ENCODE measurements around the gene CIB2. TPM values are rescaled to one million over a fixed set of nuclear protein-coding genes. Genes with fewer than 3 reads are reported as not detected.

The CIB2 gene
- total and polyA plus RNA-seq, 7 donors = 2.4 to 18.0 (median 6.0) TPM

DNA sequence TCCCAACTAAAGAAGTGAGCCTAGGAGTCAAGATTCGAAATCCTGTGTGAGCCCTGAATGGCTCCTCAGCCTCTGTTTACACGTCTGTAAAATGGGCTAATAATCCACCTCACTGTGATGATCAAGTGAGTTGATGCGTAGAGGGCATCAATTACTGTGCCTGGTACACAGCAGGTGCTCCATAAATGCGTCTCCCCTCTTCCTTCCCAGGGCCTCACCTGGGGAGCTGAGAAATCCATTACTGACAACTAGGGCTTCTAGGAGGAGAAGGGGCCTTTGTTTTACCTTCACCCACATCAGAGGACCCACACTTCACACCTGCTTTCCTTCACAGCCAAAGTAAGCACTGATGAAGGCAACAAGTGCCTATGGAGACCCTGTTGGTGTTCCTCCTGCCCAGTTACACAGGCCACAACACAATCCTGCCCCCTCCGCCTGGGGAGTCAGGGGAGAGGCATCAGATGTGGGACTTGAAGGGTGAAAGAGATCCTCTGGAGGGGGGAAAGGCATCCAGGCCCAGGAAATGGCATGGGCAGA, 1.4 kb downstream of the CIB2 start:
- TF ChIP-seq, protein P1, sequence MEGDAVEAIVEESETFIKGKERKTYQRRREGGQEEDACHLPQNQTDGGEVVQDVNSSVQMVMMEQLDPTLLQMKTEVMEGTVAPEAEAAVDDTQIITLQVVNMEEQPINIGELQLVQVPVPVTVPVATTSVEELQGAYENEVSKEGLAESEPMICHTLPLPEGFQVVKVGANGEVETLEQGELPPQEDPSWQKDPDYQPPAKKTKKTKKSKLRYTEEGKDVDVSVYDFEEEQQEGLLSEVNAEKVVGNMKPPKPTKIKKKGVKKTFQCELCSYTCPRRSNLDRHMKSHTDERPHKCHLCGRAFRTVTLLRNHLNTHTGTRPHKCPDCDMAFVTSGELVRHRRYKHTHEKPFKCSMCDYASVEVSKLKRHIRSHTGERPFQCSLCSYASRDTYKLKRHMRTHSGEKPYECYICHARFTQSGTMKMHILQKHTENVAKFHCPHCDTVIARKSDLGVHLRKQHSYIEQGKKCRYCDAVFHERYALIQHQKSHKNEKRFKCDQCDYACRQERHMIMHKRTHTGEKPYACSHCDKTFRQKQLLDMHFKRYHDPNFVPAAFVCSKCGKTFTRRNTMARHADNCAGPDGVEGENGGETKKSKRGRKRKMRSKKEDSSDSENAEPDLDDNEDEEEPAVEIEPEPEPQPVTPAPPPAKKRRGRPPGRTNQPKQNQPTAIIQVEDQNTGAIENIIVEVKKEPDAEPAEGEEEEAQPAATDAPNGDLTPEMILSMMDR (IDR thresholded peaks at IDR 0.05) = no peak
- no peak for ATAC-seq
- DNase-seq = no peak
- intact Hi-C loops (cut with DNase I) = loop anchor here (5.0 kb wide), 3 partner anchors 32 to 112 kb away; no protein-coding TSS in a partner anchor
- H3K36me3 ChIP-seq (ENCODE audit: insufficient read depth in 1 of 2, low read depth in 1 of 2) = no peaks in the 10 kb centered on the region
- H3K4me1 ChIP-seq = peaks cover 19% of the 10 kb centered on the region
- no peaks in the 10 kb centered on the region for H3K27me3 ChIP-seq (ENCODE audit: insufficient read depth in 3 of 3, low read length in 2 of 3)
- no peak overlapping the region for H3K4me3 ChIP-seq
- H3K9me3 ChIP-seq = no peaks in the 10 kb centered on the region
- H3K27ac ChIP-seq = peak overlapping the region; percentile 46
- WGBS, 3 donors = 89 to 93% (median 93%) methylated on average over 5 of the region's 5 CpGs

DNA sequence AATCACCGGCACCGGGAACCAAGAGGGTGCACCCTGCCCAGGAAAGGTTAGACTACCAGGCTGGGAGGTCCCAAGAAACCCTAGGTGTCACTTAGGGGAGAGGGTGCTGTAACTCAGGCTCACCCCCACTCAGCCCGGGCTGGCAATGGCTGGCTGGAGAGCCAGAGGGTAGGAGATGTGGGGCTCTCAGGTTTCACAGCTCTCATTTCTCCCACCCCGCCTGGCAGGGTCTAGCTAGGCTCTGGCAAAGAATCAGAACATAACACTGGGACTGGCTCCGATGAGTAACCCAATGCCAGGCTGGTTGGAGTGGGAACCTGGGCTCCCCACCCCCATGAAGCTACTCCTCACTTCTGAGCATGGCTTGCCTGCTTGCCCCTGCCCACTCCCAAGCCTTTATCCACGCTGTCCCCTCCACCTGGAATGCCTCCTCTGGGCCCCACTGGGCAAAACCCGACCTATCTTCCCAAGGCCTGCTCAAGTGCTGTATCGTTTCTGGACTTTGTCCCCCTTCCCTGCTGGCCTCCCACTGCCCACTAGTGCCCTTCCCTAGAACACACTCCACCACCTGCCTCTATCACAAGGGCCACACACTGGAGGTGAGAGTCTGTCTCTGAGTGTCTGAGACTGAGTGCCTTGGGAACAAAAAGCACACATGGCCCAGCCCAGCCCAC, 2.0 kb downstream of the CIB2 start:
- Histone ChIP-seq H3K4me1 (peaks cover 19% of the 10 kb centered on the region), H3K27me3 (ENCODE audit: insufficient read depth in 3 of 3, low read length in 2 of 3) (no peaks in the 10 kb centered on the region), H3K9me3 (no peaks in the 10 kb centered on the region), H3K4me3 (peak overlapping the region; percentile 4), H3K27ac (peak overlapping the region; percentile 46), H3K36me3 (ENCODE audit: insufficient read depth in 1 of 2, low read depth in 1 of 2) (no peaks in the 10 kb centered on the region)
- intact Hi-C loops (cut with DNase I) = loop anchor here (5.0 kb wide), 3 partner anchors 33 to 113 kb away; no protein-coding TSS in a partner anchor
- DNase-seq (peak; percentile 37 to 72), ATAC-seq (peak; percentile 65 to 78 (median 68))
- TF ChIP-seq, protein P1 (IDR thresholded peaks at IDR 0.05) = no peak
- WGBS, 3 donors = 25 to 49% (median 28%) methylated on average over 6 to 8 of the region's 8 CpGs

DNA sequence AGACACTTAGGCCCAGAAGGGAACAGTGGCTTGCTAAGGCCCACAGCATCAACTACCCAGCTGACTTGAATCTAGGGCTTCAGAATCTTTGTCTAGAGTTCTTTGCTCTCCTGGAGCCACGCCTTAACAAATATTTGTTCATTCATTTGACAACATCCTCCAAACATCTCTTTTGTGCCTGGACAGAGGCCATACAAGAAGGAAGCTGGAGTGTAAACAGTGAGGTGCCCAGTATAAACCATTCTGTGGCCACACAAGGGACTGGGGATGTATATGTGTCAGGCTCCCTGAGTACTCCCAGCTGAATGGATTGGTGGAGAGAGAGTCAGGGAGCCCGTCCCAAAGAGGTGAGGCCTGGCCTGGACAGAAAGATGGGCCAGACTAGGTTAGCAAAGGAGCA, 3.4 kb downstream of the CIB2 start:
- intact Hi-C loops (cut with DNase I) = loop anchor here (5.0 kb wide), 3 partner anchors 34 to 114 kb away; no protein-coding TSS in a partner anchor
- DNase-seq (no peak), ATAC-seq (no peak)
- no peak overlapping the region for H3K4me3 ChIP-seq
- TF ChIP-seq, protein P1 (IDR thresholded peaks at IDR 0.05) = no peak
- no peaks in the 10 kb centered on the region for H3K9me3 ChIP-seq
- no peaks in the 10 kb centered on the region for H3K36me3 ChIP-seq (ENCODE audit: insufficient read depth in 1 of 2, low read depth in 1 of 2)
- H3K27me3 ChIP-seq (ENCODE audit: insufficient read depth in 3 of 3, low read length in 2 of 3) = no peaks in the 10 kb centered on the region
- peaks cover 19% of the 10 kb centered on the region for H3K4me1 ChIP-seq
- 92 to 96% (median 95%) methylated on average over 2 of the region's 2 CpGs for WGBS, 3 donors
- no peak overlapping the region for H3K27ac ChIP-seq

DNA sequence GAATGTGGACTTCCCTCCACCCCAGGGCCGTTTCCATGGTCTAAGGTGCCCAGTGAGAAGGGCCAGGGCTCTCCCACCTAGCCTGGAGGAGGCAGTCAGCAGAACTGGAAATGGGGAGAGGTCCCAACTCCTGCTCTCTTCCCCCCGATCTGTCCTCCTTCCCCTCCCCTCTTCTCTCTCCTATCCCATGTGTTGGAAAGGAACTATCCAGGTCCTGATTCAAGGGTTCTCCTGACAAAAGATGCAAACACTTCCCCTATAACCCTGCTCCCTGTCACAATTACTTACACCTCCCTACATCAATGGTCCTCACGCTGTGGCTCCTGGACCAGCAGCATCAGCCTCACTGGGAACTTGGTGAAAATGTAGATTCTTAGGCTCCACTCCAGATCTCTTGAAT, 6.0 kb downstream of the CIB2 start:
- Histone ChIP-seq H3K4me1 (peaks cover 11% of the 10 kb centered on the region), H3K27ac (no peak overlapping the region), H3K36me3 (ENCODE audit: insufficient read depth in 1 of 2, low read depth in 1 of 2) (no peaks in the 10 kb centered on the region), H3K9me3 (no peaks in the 10 kb centered on the region), H3K27me3 (ENCODE audit: insufficient read depth in 3 of 3, low read length in 2 of 3) (no peaks in the 10 kb centered on the region), H3K4me3 (no peak overlapping the region)
- TF ChIP-seq, protein P1 (IDR thresholded peaks at IDR 0.05) = no peak
- intact Hi-C loops (cut with DNase I) = loop anchor here (5.0 kb wide), 3 partner anchors 37 to 117 kb away; no protein-coding TSS in a partner anchor
- no peak for DNase-seq
- no peak for ATAC-seq
- 82 to 92% (median 89%) methylated on average over 3 of the region's 3 CpGs for WGBS, 3 donors

Measured in psoas muscle (tissue), 8 donors.